Stimulated activated naive CD4-positive, alpha-beta T cell (primary cell): Measurements from ENCODE around the gene C1S.
"Not testable (repeated sequence)": the region's sequence is repeated elsewhere in the genome, so short reads cannot be mapped to it uniquely, and the experiment has no call there.

Experiments
- DNase-seq, 6 experiments: peaks; one replicate each; lab custom pipeline; 2025; lab: John Stamatoyannopoulos, UW

The C1S gene

GRCh38 chr12:7102582-7102981 lies 42.1 kb downstream of the C1S start:
- no peak for DNase-seq

DNA sequence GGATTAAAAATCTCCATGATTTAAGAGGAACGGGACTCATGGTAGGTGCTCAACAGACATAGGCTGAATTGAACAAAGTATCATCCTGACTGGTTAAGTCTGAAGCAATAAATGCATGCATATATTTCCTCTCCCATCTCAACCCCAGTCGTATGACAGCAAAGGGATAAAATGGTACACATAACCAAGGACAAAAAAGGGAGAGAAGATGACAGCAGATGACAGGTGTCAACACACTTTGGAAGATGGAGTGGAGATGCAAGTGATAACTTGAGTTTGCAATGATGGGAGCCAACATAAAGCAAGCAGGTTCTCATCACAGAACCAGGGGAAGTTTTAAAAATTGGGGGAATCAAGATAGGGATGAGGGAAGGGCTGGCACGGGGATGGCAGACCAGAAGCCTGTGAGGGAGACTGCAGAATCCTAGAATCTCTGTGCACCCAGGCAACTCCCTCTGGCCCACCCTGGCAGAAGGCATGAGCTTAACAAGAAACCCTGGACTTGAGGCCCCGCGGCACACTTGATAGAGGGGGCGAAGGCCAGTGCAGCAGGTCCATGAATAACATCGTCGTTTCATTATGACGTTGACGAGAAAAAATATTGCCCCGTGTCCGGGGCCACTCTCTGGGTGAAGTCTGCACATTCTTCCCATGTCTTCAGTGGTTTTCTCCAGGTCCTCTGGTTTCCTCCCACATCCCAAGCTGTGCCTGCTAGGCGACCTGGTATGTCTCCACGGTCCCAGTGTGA lies 43.5 kb downstream of the C1S start:
- DNase-seq, result no peak

GRCh38 chr12:7106082-7106481 lies 45.6 kb downstream of the C1S start:
- no peak for DNase-seq

DNA sequence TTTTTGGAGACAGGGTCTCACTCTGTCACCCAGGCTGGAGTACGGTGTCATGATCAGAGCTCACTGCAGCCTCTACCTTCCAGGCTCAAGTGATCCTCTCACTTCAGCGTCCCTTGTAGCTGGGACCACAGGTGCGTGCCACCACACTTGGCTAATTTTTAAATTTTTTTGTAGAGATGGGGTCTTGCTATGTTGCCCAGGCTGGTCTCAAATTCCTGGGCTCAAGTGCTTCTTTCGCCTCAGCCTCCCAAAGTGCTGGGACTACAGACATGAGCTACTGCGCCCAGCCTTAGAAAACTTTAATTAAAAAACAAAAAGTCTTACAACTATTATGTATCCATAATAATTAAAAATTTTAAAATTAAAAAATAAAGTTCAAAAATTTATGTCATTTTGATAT lies 46.7 kb downstream of the C1S start:
- DNase-seq, result not testable (repeated sequence)

DNA sequence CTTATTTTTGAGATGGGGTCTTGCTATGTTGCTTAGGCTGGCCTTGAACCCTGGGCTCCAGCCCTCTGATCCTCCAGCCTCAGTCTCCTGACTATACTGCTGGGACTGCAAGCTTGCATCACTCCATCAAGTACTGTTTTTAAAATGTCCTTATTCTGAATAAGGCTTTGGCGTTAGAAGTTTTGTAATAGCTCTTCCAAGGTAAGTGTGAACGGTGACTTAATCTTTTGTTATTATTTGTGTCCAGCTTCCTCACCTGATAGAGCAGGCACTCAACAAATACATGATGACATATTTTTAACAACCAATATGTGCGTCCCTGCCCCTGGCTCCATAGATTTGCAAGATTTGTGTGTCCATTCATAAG lies 47.1 kb downstream of the C1S start:
- no peak for DNase-seq

DNA sequence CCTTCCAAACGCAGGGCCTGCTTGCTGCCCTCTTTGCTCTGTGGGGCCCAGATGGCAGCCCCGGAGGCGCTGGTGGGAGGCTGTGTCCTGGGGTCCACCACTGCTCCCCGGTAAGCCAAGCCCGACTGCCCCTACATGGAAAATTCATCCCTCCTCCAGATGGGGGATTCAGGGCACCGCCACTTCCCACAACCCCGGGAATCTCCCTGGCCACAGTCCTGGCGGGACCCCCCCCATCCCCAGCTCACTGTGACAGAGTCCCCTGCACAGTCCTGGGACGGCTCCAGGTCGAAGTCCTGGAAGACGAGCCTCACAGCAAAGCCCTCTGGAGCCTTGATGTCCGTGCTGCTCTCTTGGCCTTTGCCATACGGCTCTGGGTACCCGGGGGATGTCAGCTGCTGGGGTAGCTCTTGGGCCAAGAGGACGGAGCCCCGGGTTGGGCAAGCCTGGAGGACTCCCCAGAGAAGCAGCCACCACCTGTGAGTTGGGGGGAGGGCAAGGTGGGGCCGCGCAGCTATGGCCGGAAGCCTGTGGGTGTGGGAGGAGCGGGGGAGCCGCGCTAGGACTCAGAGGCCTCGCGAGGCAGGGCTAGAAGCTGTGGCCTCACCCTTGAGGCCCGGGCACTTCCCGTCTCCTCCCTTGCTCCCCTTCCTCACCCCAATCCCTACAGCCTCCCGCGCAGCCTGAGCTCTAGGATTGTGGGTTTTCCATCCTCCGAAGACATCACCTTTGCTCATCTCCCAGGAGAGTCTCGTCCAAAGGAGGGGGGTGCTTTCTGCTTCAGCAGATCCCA lies 47.7 kb downstream of the C1S start:
- DNase-seq, result peak; percentile 19 to 64 (median 50)

GRCh38 chr12:7108796-7109571 lies 48.5 kb downstream of the C1S start, which contains the start of gene C1RL:
Gene C1RL (minus strand): TSS chr12:7109214. CDS start chr12:7109180, 34 bp downstream.
- DNase-seq, result peak; percentile 44 to 77 (median 68)

DNA sequence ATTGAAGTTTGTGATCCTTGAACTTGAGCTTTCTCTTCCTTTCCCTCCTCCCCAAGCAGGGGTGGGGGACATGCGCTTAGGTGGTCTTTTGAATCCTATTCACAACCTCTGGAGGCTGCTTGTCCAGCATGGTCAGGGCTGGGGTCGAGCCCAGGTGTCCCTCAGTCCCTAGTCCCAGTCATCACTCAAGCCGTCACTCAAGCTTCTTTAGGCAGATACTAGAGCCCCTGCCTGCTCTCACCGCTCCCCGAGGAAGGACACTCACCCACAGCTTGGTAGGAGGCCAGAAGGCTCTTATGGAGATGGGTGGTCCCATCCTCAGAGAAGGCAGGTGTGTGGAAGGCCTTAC lies 49.0 kb downstream of the C1S start:
- no peak for DNase-seq

GRCh38 chr12:7110661-7111060 lies 50.1 kb downstream of the C1S start:
- DNase-seq, result no peak

- no peak for DNase-seq
Observed at GRCh38 chr12:7112041-7112440, 51.5 kb downstream of the C1S start.

- peak; percentile 11 to 68 (median 18) for DNase-seq
Observed at GRCh38 chr12:7113389-7113871, 52.9 kb downstream of the C1S start.

DNA sequence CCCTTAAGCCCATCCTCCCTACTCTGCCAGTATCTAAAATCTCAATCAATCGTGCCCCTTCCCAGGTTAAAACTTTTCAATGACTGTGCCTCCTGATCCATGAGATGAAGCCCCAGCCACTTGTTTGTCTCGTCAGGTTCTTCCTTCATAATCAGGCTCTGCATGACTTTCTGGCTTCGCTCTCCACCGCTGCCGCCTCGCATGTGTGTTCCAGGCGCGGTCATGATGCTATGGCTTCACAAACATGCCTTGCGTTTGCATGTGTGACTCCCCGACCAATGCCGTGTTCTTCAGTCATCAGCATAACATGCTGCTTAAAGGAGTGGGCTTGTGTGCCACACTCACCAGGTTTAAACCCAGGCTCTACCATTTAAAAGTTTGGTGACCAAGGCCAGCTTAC lies 53.5 kb downstream of the C1S start:
- no peak for DNase-seq

DNA sequence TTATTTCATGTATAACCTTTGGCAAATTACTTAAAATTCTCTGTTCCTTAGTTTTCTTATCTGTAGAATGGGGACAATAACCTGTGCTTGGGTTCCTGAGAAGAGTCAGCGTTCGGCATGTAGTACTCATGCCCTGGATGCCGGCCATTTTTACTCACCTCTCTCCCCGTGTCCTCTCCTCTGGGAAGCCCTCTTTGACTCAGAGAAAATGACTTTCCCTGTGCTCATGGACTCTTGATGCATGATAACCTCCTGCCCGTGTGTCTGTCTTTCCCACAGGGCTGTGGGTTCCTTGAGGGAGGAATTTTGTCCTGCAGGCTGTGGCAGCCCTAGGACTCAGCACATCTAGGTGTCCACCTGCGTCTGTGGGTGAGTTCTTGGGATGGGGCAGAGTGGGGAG lies 54.3 kb downstream of the C1S start:
- no peak for DNase-seq

DNA sequence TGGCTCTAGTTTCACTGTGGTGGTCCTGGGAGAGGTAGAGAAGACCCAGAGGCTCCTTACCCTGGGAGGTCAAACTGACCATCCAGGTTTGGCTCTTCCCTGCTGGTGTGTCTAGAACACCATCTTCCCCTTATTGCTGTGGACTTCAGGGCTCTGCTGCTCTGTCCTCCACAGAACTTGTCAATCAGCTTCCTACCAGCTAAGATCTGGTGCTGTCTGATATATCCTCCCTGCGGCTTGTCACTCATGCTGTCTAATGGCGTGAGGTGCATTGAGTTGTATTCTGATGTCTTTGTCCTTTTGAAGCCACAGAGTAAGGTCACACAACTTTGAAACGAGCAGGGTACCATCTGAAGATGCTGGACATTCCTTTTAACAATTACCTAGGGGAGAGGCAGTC lies 55.7 kb downstream of the C1S start:
- no peak for DNase-seq

GRCh38 chr12:7116916-7117315 lies 56.4 kb downstream of the C1S start:
- DNase-seq, result no peak

DNA sequence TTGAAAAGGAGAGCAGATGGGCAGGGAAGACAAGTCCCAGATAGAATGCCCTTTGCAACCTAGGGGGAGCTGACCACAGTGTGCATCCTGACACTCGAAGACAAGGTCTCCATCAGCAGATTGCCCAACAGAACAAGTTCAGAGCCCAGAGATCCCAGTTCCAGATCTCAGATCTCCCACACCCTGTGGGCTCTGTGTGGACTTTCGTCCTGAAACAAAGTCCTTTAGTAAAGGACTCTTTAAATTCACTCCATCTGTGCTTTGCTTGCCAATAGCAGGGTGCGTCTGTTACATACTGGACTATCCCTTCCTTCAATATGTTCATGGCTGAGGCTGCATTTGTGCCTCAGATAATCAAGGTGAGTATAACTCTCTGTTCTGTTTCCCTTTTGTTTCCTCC lies 57.2 kb downstream of the C1S start:
- DNase-seq, result no peak

DNA sequence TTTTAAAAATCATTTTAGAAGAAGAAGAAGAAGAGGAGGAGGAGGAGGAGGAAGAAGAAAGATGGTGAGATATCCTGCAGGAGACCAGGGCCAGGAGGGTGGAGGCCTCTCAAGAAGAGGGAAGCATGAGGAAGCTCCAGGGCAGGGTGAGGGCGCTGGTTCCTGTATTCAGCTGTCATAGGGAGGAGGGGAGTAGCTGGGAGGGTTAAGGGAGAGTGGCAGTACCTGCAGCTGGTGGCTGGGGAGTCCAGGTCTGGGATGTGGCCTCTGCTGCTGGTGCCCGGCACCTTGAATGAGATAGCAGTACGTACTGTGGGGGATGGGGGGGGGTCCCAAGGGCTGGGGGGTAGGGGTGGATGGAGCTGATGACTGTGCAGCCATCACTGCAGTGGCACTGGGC lies 58.4 kb downstream of the C1S start:
- DNase-seq, result no peak

DNA sequence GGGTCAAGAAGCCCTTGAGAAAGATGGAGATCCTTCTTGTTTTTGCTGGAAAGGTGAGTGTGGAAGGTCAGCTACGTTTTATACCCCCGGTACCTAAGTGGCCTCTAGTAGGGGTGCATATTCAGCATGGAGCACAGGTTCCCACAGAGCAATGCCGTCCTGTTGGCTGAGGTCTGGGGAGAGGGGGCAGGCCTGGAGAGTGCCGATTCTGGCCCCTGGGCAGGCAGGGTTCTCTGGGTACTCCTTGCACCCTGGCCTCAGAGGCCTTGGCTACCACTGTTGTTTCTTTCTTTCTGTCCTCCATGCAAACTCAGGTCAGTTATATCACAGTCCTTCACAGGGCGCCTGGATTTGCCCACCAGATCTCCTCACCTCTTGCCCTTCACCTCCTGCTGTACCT lies 59.6 kb downstream of the C1S start:
- no peak for DNase-seq
